HL-60 (cell line): ENCODE data around the gene KLF1.

ENCODE experiments used
- GABPA ChIP-seq: IDR thresholded peaks from 2 replicates; pipeline ENCODE4 v1.6.1; 2012; ENCODE audit warnings: low read depth
- POLR2AphosphoS5 ChIP-seq: IDR thresholded peaks from 2 replicates; pipeline ENCODE4 v1.6.1; 2012; ENCODE audit warnings: low read depth
- SPI1 ChIP-seq: IDR thresholded peaks from 2 replicates; pipeline ENCODE4 v1.6.1; 2012; ENCODE audit warnings: low read depth, mild to moderate bottlenecking, borderline replicate concordance
- TF ChIP-seq, protein P1 (sequence below): IDR thresholded peaks from 2 replicates; pipeline ENCODE4 v1.6.1; 2012; ENCODE audit warnings: low read depth; ENCODE audit not compliant: insufficient replicate concordance
- TF ChIP-seq, protein P2 (sequence below): IDR thresholded peaks from one replicate; pipeline ENCODE4 v1.5.1; 2011; ENCODE audit warnings: low read length, control low read depth, inconsistent platforms; ENCODE audit not compliant: insufficient read depth

DNA sequence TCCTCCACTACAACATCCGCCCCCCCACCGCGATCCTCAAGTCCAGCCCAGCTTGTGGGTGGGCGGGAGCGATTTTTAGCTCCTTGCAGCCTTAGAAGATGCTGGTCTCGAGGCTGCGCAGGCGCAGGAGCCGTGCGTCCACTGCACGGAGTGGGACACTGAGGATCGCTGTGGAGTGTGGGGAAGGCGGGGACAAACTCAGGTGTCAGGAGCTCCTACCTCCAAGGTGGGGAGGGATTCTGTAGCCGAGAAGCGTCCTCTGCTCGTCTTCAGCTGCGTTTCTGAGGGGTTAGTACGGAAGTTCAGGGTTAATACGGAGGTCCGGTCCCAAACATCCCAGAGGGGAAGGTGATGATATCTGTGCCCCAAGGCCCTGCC is 52.4 kb downstream of the KLF1 start, which contains the start of gene RTBDN:
- TF ChIP-seq, protein P1, sequence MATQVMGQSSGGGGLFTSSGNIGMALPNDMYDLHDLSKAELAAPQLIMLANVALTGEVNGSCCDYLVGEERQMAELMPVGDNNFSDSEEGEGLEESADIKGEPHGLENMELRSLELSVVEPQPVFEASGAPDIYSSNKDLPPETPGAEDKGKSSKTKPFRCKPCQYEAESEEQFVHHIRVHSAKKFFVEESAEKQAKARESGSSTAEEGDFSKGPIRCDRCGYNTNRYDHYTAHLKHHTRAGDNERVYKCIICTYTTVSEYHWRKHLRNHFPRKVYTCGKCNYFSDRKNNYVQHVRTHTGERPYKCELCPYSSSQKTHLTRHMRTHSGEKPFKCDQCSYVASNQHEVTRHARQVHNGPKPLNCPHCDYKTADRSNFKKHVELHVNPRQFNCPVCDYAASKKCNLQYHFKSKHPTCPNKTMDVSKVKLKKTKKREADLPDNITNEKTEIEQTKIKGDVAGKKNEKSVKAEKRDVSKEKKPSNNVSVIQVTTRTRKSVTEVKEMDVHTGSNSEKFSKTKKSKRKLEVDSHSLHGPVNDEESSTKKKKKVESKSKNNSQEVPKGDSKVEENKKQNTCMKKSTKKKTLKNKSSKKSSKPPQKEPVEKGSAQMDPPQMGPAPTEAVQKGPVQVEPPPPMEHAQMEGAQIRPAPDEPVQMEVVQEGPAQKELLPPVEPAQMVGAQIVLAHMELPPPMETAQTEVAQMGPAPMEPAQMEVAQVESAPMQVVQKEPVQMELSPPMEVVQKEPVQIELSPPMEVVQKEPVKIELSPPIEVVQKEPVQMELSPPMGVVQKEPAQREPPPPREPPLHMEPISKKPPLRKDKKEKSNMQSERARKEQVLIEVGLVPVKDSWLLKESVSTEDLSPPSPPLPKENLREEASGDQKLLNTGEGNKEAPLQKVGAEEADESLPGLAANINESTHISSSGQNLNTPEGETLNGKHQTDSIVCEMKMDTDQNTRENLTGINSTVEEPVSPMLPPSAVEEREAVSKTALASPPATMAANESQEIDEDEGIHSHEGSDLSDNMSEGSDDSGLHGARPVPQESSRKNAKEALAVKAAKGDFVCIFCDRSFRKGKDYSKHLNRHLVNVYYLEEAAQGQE = no peak
- TF ChIP-seq, protein P2, sequence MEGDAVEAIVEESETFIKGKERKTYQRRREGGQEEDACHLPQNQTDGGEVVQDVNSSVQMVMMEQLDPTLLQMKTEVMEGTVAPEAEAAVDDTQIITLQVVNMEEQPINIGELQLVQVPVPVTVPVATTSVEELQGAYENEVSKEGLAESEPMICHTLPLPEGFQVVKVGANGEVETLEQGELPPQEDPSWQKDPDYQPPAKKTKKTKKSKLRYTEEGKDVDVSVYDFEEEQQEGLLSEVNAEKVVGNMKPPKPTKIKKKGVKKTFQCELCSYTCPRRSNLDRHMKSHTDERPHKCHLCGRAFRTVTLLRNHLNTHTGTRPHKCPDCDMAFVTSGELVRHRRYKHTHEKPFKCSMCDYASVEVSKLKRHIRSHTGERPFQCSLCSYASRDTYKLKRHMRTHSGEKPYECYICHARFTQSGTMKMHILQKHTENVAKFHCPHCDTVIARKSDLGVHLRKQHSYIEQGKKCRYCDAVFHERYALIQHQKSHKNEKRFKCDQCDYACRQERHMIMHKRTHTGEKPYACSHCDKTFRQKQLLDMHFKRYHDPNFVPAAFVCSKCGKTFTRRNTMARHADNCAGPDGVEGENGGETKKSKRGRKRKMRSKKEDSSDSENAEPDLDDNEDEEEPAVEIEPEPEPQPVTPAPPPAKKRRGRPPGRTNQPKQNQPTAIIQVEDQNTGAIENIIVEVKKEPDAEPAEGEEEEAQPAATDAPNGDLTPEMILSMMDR = no peak
- TF ChIP-seq POLR2AphosphoS5 (no peak), GABPA (no peak), SPI1 (no peak)
